Sigmoid colon (tissue), 7 donors: ENCODE data around the gene ABLIM2. TPM values are rescaled to one million over a fixed set of nuclear protein-coding genes. Genes with fewer than 3 reads are reported as not detected.

Source experiments
- DNase-seq: peaks from one replicate; pipeline ENCODE4 v3.0.0-alpha.2; 2019
- H3K27ac ChIP-seq, 4 donors: fragments of 200-600 bp; sonication (generic); one replicate each; pipeline ENCODE4 v1.5.1; 2016 to 2019; ENCODE audit warnings: mild to moderate bottlenecking in 1 of 4
- H3K27me3 ChIP-seq, 3 donors: fragments of 200-600 bp; sonication (generic); one replicate each; pipeline ENCODE4 v1.5.1; 2019; ENCODE audit warnings: mild to moderate bottlenecking in 1 of 3
- H3K36me3 ChIP-seq, 4 donors: fragments of 200-600 bp; sonication (generic); one replicate each; pipeline ENCODE4 v1.5.1; 2016 to 2019
- H3K4me1 ChIP-seq, 4 donors: fragments of 200-600 bp; sonication (generic); one replicate each; pipeline ENCODE4 v1.5.1; 2017 to 2019
- H3K4me3 ChIP-seq, 4 donors: fragments of 200-600 bp; sonication (generic); one replicate each; pipeline ENCODE4 v1.5.1; 2017 to 2019; ENCODE audit warnings: mild to moderate bottlenecking in 2 of 4, moderate library complexity in 1 of 4
- H3K9me3 ChIP-seq, 4 donors: fragments of 200-600 bp in 3 of 4; sonication (generic) in 3 of 4; one replicate each; pipeline versions ENCODE4 v1.5.1 to v1.6.1; 2013 to 2019
- EP300 ChIP-seq, 4 donors: sonication (generic); formaldehyde crosslinking; IDR thresholded peaks; one replicate each; pipeline ENCODE4 v1.6.1; 2017; ENCODE audit warnings: antibody characterized with exemption in 4 of 4
- POLR2A ChIP-seq, 2 donors: fragments of 450-650 bp; IDR thresholded peaks; one replicate each; pipeline ENCODE4 v1.6.1; 2016; ENCODE audit warnings: antibody characterized with exemption in 2 of 2, mild to moderate bottlenecking in 2 of 2, moderate library complexity in 2 of 2
- POLR2AphosphoS5 ChIP-seq, 4 donors: sonication (generic); formaldehyde crosslinking; IDR thresholded peaks; one replicate each; pipeline ENCODE4 v1.6.1; 2017; ENCODE audit warnings: antibody characterized with exemption in 4 of 4
- WGBS, 2 donors: extraction: QIAGEN DNeasy Blood & Tissue Kit; methylation state at CpG; one replicate each; pipeline ENCODE4 v1.1.7; 2013; 5-methylcytosine and 5-hydroxymethylcytosine counted together
- intact Hi-C: fragments of 100-400 bp; cut with DNase I; formaldehyde crosslinking; loops from one replicate; pipeline ENCODE4 v1.15.1; 2023
- polyA plus RNA-seq, 3 donors: library from polyadenylated mRNA; stranded (reverse); fragments of 200-250 nt; gene quantifications; one replicate each; pipeline ENCODE4 v1.2.3, GENCODE V29; 2013
- total RNA-seq, 4 donors: library from RNA; depleted of rRNA; stranded (reverse); fragments of >200 nt; gene quantifications; one replicate each; pipeline ENCODE4 v1.1.0, GENCODE V29; 2016
- TF ChIP-seq, protein P1 (sequence below), 4 experiments: fragments of 450-650 bp in 3 of 4; fragments of 200-600 bp in 1 of 4; IDR thresholded peaks; one replicate each; pipeline ENCODE4 v1.5.1; 2016 to 2019; ENCODE audit warnings: antibody characterized with exemption in 4 of 4, mild to moderate bottlenecking in 3 of 4, moderate library complexity in 2 of 4
- donor health status: healthy with polysubstance abuse.
- donor health status: Bipolar disorder and iron deficiency.
- donor health status: healthy.

The ABLIM2 gene
- total and polyA plus RNA-seq, 7 donors, result 3.1 to 15.0 (median 7.4) TPM

DNA sequence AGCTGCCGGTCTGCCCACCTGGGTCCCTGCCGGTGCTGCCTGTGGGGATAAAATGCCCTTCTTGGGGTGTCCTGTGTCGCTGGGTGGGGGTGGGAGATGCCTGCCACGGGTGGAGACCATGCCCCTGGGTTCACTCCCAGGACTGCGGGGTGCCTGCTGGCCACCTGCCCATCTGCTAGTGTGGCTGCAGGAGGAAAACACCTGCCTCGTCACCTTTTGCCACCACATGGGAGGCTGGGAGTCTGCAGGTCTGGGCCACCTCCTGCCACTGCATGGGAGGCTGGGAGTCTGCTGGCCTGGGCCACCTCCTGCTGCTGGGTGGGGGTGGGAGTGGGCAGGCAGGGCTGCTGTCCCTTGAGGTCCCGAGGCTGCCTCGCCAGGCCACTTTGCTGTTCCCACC lies 160.2 kb downstream of the ABLIM2 start:
- Histone ChIP-seq H3K27me3 (no peaks in the 10 kb centered on the region), H3K9me3 (no peaks in the 10 kb centered on the region), H3K4me3 (no peak overlapping the region), H3K36me3 (no peaks in the 10 kb centered on the region), H3K4me1 (no peaks in the 10 kb centered on the region), H3K27ac (no peak overlapping the region)
- WGBS, 2 donors, result 81 to 89% methylated on average over 8 of the region's 8 CpGs
- intact Hi-C loops, result no loop called here
- TF ChIP-seq EP300 (IDR thresholded peaks at IDR 0.05) (no peak), POLR2AphosphoS5 (IDR thresholded peaks at IDR 0.05) (no peak), POLR2A (IDR thresholded peaks at IDR 0.05) (no peak)
- TF ChIP-seq, protein P1, sequence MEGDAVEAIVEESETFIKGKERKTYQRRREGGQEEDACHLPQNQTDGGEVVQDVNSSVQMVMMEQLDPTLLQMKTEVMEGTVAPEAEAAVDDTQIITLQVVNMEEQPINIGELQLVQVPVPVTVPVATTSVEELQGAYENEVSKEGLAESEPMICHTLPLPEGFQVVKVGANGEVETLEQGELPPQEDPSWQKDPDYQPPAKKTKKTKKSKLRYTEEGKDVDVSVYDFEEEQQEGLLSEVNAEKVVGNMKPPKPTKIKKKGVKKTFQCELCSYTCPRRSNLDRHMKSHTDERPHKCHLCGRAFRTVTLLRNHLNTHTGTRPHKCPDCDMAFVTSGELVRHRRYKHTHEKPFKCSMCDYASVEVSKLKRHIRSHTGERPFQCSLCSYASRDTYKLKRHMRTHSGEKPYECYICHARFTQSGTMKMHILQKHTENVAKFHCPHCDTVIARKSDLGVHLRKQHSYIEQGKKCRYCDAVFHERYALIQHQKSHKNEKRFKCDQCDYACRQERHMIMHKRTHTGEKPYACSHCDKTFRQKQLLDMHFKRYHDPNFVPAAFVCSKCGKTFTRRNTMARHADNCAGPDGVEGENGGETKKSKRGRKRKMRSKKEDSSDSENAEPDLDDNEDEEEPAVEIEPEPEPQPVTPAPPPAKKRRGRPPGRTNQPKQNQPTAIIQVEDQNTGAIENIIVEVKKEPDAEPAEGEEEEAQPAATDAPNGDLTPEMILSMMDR (IDR thresholded peaks at IDR 0.05), result no peak
- no peak for DNase-seq

DNA sequence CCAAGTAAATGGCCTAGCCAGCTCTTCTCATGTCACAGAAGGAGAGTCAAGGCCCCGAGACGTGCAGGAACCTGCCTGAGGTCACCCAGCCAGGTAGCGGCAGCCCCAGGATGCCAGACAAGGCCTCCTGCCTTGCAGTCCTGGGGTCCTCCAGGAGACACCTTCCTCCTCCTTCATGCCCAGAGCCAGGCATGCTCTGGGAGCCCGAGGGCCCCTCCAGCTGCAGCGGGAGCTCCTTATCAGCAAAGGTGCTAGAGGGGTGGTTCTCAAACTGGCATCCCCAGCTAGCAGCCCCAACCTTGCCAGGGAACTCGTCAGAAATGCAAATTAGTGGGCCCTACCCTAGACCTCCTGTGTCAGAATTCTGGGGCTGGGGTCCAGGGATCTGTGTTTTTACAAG lies 162.7 kb downstream of the ABLIM2 start:
- Histone ChIP-seq H3K9me3 (no peaks in the 10 kb centered on the region), H3K4me3 (no peak overlapping the region), H3K4me1 (no peaks in the 10 kb centered on the region), H3K27me3 (no peaks in the 10 kb centered on the region), H3K36me3 (no peaks in the 10 kb centered on the region), H3K27ac (no peak overlapping the region)
- intact Hi-C loops, result no loop called here
- WGBS, 2 donors, result 86% methylated on average over 6 of the region's 6 CpGs
- DNase-seq, result no peak
- TF ChIP-seq POLR2A (IDR thresholded peaks at IDR 0.05) (no peak), EP300 (IDR thresholded peaks at IDR 0.05) (no peak), POLR2AphosphoS5 (IDR thresholded peaks at IDR 0.05) (no peak)
- TF ChIP-seq, protein P1 (IDR thresholded peaks at IDR 0.05), result no peak

DNA sequence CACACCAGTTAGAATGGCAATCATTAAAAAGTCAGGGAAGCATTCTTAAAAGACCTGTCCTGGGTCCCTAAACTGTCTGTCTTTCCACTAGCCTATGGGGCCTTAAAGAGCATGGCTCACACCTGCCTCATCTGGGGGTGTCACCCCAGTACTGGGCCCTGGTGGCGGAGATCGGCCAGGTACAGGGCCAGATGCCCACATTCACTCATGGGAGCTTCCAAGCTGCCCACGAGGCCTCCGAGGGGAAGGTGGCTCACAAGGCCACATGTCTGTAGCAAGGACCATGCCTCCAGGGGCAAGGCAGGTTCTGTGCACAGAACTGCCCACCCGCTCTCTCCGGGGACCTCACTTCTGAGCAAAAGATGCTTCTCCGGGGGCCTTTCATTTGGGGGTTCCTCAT lies 163.5 kb downstream of the ABLIM2 start:
- WGBS, 2 donors, result 84 to 94% methylated on average over 7 of the region's 7 CpGs
- H3K4me1 ChIP-seq, result no peaks in the 10 kb centered on the region
- H3K36me3 ChIP-seq, result no peaks in the 10 kb centered on the region
- no peak for TF ChIP-seq POLR2AphosphoS5 (IDR thresholded peaks at IDR 0.05)
- TF ChIP-seq POLR2A (IDR thresholded peaks at IDR 0.05), result no peak
- TF ChIP-seq, protein P1 (IDR thresholded peaks at IDR 0.05), result no peak
- TF ChIP-seq EP300 (IDR thresholded peaks at IDR 0.05), result no peak
- H3K4me3 ChIP-seq, result no peak overlapping the region
- H3K27ac ChIP-seq, result no peak overlapping the region
- intact Hi-C loops, result no loop called here
- no peaks in the 10 kb centered on the region for H3K27me3 ChIP-seq
- DNase-seq, result no peak
- no peaks in the 10 kb centered on the region for H3K9me3 ChIP-seq

DNA sequence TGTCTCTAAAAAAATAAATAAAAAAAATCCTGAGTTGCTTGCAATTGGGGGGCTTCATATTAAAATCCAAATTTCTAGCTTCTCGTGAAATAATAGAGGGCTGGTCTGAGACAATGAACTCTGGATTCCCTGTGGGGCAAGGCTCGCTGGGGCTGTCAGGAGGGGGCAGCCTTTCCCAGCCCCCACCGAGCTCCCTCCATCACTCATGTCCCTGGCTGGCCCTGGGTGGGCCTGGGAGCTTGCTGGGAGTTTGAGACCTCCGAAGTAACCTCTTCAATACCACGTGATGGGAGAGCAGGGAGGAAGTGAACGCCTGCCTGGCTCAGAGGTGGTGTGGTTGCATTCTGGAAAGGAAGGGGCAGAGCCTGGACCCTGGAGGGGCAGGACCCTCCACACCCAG lies 164.9 kb downstream of the ABLIM2 start:
- Histone ChIP-seq H3K27ac (no peak overlapping the region), H3K4me3 (no peak overlapping the region), H3K36me3 (no peaks in the 10 kb centered on the region), H3K4me1 (no peaks in the 10 kb centered on the region), H3K9me3 (no peaks in the 10 kb centered on the region), H3K27me3 (no peaks in the 10 kb centered on the region)
- 79 to 88% methylated on average over 6 of the region's 6 CpGs for WGBS, 2 donors
- DNase-seq, result no peak
- TF ChIP-seq POLR2AphosphoS5 (IDR thresholded peaks at IDR 0.05) (no peak), POLR2A (IDR thresholded peaks at IDR 0.05) (no peak)
- TF ChIP-seq, protein P1 (IDR thresholded peaks at IDR 0.05), result no peak
- intact Hi-C loops, result no loop called here

DNA sequence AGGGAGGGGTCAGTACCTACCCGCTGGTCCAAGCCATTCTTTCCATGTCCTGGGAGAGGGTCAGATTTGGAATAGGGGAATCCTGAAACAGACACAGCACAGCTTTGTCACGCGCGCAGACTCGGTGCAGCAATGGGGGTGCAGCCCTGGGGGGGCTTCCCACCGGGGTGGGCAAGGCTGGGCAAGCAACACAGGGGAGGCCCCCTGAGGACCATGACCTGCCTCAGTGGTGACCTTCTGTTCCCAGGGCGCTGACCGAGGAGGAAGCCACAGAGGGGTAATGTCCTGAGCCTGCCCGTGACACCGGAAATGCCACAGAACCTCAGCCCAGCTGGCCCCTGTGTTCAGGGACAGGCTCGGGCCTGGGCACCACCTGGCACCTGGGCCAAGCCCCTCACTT lies 165.8 kb downstream of the ABLIM2 start:
- Histone ChIP-seq H3K4me1 (no peaks in the 10 kb centered on the region), H3K27me3 (no peaks in the 10 kb centered on the region), H3K4me3 (no peak overlapping the region), H3K27ac (no peak overlapping the region), H3K9me3 (no peaks in the 10 kb centered on the region), H3K36me3 (no peaks in the 10 kb centered on the region)
- intact Hi-C loops, result no loop called here
- no peak for DNase-seq
- TF ChIP-seq POLR2AphosphoS5 (IDR thresholded peaks at IDR 0.05), result no peak
- TF ChIP-seq, protein P1 (IDR thresholded peaks at IDR 0.05), result no peak
- TF ChIP-seq EP300 (IDR thresholded peaks at IDR 0.05), result no peak
- no peak for TF ChIP-seq POLR2A (IDR thresholded peaks at IDR 0.05)
- WGBS, 2 donors, result 89 to 91% methylated on average over 11 of the region's 11 CpGs
